Astrocyte (in vitro differentiated cells and primary cell): ENCODE measurements around the gene PTPN20. TPM values are rescaled to one million over a fixed set of nuclear protein-coding genes. Genes with fewer than 3 reads are reported as not detected.

ENCODE experiments used
- DNase-seq: peaks from one replicate; pipeline ENCODE4 v3.0.0-alpha.2; 2010; ENCODE audit warnings: low read depth
- FAIRE-seq: peaks from 2 replicates; lab custom pipeline; 2011; peaks lifted over from hg19 to GRCh38; lab: Jason Lieb, UNC
- H2AFZ ChIP-seq: 2 replicates; pipeline ENCODE4 v1.6.0; 2012; ENCODE audit warnings: low read depth, low read length, inconsistent platforms
- H3K27ac ChIP-seq: 2 replicates; pipeline ENCODE4 v1.5.1; 2011; ENCODE audit warnings: low read depth, low read length, inconsistent platforms
- H3K27me3 ChIP-seq: 2 replicates; pipeline ENCODE4 v1.6.0; 2011; ENCODE audit warnings: low read length, inconsistent platforms; ENCODE audit not compliant: insufficient read depth
- H3K36me3 ChIP-seq: 2 replicates; pipeline ENCODE4 v1.5.1; 2011; ENCODE audit warnings: low read length, inconsistent platforms; ENCODE audit not compliant: insufficient read depth
- H3K4me1 ChIP-seq: 2 replicates; pipeline ENCODE4 v1.5.1; 2011; ENCODE audit warnings: low read length, inconsistent platforms; ENCODE audit not compliant: insufficient read depth
- H3K4me2 ChIP-seq: 2 replicates; pipeline ENCODE4 v1.6.0; 2012; ENCODE audit warnings: low read length, inconsistent platforms
- H3K4me3 ChIP-seq: 2 replicates; pipeline ENCODE4 v1.5.1; 2011; ENCODE audit warnings: low read depth, mild to moderate bottlenecking, low read length, inconsistent platforms; ENCODE audit not compliant: insufficient read depth
- H3K79me2 ChIP-seq: 2 replicates; pipeline ENCODE4 v1.6.0; 2012; ENCODE audit warnings: mild to moderate bottlenecking, low read length, inconsistent platforms; ENCODE audit not compliant: insufficient read depth
- H3K9ac ChIP-seq: 2 replicates; pipeline ENCODE4 v1.6.0; 2012; ENCODE audit warnings: mild to moderate bottlenecking, low read length, inconsistent platforms
- H3K9me3 ChIP-seq: 2 replicates; pipeline ENCODE4 v1.5.1; 2012; ENCODE audit warnings: low read depth, mild to moderate bottlenecking, low read length, inconsistent platforms; ENCODE audit not compliant: insufficient read depth
- H4K20me1 ChIP-seq: 2 replicates; pipeline ENCODE4 v1.6.0; 2012; ENCODE audit warnings: low read length, inconsistent platforms; ENCODE audit not compliant: insufficient read depth
- H3K27ac Mint-ChIP-seq: one replicate; pipeline ENCODE4 v1.8.0; 2021; ENCODE audit warnings: mild to moderate bottlenecking, mixed read lengths; ENCODE audit not compliant: unreplicated experiment
- H3K27me3 Mint-ChIP-seq: one replicate; pipeline ENCODE4 v1.8.0; 2021; ENCODE audit warnings: low read depth, mixed read lengths; ENCODE audit not compliant: unreplicated experiment
- H3K36me3 Mint-ChIP-seq: one replicate; pipeline ENCODE4 v1.8.0; 2021; ENCODE audit warnings: low read depth, mixed read lengths; ENCODE audit not compliant: unreplicated experiment
- H3K4me1 Mint-ChIP-seq: one replicate; pipeline ENCODE4 v1.8.0; 2021; ENCODE audit warnings: low read depth, mixed read lengths; ENCODE audit not compliant: unreplicated experiment
- H3K4me3 Mint-ChIP-seq: one replicate; pipeline ENCODE4 v1.8.0; 2021; ENCODE audit warnings: mild to moderate bottlenecking, moderate library complexity, mixed read lengths; ENCODE audit not compliant: unreplicated experiment
- H3K9me3 Mint-ChIP-seq: one replicate; pipeline ENCODE4 v1.8.0; 2021; ENCODE audit warnings: mild to moderate bottlenecking, mixed read lengths; ENCODE audit not compliant: unreplicated experiment
- EZH2 ChIP-seq: IDR thresholded peaks from 2 replicates; pipeline ENCODE4 v1.6.1; 2012; ENCODE audit warnings: mild to moderate bottlenecking, low read length, inconsistent platforms; ENCODE audit not compliant: insufficient read depth
- total RNA-seq: library from RNA; stranded (reverse); gene quantifications from 2 replicates; pipeline ENCODE4 v1.2.1, GENCODE V29; 2021
- TF ChIP-seq, protein P1 (sequence below): IDR thresholded peaks from 2 replicates; pipeline ENCODE4 v1.5.1; 2011; ENCODE audit warnings: low read depth, mild to moderate bottlenecking, inconsistent platforms, low read length, moderate library complexity; ENCODE audit not compliant: insufficient read depth

Gene PTPN20
- total RNA-seq, 1 donor from 2014 or later: not detected

DNA sequence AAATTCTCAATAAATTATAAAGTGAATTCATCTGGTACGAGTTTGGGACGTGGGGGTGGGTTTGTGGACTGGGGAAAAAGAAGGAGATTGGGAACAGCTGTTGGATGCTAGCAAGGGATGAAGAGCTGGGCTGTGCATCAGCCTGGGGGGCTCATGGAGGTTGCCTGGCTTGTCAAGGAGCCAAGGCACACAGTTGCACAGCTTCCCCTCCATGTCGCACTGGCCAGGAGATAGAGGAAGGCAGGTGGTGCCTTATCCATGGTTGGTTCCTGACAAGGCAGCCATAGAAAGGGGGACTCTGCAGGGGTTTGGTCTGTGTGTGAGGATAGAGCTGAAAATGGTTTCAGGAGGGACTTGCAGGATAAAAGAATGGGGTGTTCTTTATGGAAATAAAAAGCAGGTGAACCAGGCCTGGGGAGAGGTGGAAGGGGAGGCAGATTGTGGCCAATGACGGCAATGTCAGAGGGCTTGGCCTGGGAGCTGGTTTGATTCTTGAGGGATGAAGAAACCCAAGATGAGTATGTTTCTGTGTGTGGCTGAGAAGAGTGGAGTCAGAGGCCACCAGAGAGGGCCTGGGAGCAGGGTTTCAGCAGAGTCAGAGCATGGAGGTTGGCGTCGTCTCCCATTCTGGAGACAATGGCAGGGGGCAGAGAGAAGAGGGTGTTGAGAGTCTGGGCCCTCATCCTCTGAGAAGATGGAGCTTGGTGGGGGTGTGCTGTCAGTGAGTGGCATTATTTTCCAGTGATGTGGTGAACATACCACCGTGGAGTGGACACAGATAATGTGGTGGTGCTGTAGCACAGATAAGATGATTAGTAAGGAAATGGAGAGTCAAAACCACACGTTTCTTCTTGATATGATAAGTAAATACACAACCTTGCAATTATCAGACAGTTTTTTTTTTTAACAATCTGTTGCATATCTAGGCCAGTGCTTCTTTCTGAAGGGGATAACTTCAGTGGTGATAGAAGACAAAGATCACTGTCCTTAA is 108.2 kb downstream of the PTPN20 start:
- Histone ChIP-seq H2AFZ (no peak overlapping the region), H3K4me1 (peaks cover 4% of the 10 kb centered on the region)
- no peaks in the 10 kb centered on the region for H3K36me3 Mint-ChIP-seq

DNA sequence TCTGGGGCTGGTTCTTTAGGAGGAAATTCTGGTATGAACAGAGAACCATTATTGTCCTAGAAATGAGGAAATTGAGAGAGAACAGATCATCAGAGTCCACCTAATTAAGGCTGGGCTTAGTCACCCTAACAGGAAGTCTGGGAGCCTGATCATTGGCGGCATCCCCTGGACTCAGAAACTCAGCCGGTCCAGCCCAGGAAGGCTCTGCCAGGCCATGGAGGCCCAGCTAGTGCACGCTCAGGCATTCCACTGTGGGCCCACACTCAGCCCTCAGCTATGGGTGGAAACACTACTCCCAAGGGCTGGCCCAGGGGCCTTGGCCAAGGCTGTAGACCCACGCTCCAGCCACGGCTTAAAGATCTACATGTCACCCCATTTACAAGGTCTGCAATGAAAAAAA is 109.2 kb downstream of the PTPN20 start:
- Histone ChIP-seq H3K4me2 (no peak overlapping the region), H3K79me2 (no peaks in the 10 kb centered on the region), H3K9ac (no peak overlapping the region), H3K9me3 (no peaks in the 10 kb centered on the region), H2AFZ (peak overlapping the region; percentile 31), H3K4me1 (peaks cover 11% of the 10 kb centered on the region), H3K27ac (no peak overlapping the region), H3K36me3 (no peaks in the 10 kb centered on the region), H4K20me1 (no peaks in the 10 kb centered on the region), H3K27me3 (no peaks in the 10 kb centered on the region), H3K4me3 (no peak overlapping the region)
- Mint-ChIP-seq H3K27me3 (peaks cover 6% of the 10 kb centered on the region), H3K4me1 (no peaks in the 10 kb centered on the region), H3K9me3 (no peaks in the 10 kb centered on the region), H3K4me3 (no peak overlapping the region), H3K27ac (no peak overlapping the region), H3K36me3 (no peaks in the 10 kb centered on the region)
- DNase-seq (peak; percentile 26), FAIRE-seq (no peak)
- no peak for TF ChIP-seq EZH2
- TF ChIP-seq, protein P1, sequence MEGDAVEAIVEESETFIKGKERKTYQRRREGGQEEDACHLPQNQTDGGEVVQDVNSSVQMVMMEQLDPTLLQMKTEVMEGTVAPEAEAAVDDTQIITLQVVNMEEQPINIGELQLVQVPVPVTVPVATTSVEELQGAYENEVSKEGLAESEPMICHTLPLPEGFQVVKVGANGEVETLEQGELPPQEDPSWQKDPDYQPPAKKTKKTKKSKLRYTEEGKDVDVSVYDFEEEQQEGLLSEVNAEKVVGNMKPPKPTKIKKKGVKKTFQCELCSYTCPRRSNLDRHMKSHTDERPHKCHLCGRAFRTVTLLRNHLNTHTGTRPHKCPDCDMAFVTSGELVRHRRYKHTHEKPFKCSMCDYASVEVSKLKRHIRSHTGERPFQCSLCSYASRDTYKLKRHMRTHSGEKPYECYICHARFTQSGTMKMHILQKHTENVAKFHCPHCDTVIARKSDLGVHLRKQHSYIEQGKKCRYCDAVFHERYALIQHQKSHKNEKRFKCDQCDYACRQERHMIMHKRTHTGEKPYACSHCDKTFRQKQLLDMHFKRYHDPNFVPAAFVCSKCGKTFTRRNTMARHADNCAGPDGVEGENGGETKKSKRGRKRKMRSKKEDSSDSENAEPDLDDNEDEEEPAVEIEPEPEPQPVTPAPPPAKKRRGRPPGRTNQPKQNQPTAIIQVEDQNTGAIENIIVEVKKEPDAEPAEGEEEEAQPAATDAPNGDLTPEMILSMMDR: no peak

More for the DNA sequence above, 108.2 kb downstream of the PTPN20 start:
- Histone ChIP-seq H4K20me1 (no peaks in the 10 kb centered on the region), H3K27me3 (no peaks in the 10 kb centered on the region), H3K9me3 (no peaks in the 10 kb centered on the region), H3K4me3 (no peak overlapping the region), H3K79me2 (no peaks in the 10 kb centered on the region), H3K9ac (no peak overlapping the region), H3K4me2 (no peak overlapping the region), H3K36me3 (no peaks in the 10 kb centered on the region), H3K27ac (no peak overlapping the region)
- no peak for FAIRE-seq
- no peaks in the 10 kb centered on the region for H3K9me3 Mint-ChIP-seq
- H3K4me1 Mint-ChIP-seq: no peaks in the 10 kb centered on the region
- H3K4me3 Mint-ChIP-seq: no peak overlapping the region
- TF ChIP-seq, protein P1: no peak
- no peak for TF ChIP-seq EZH2
- DNase-seq: no peak
- H3K27ac Mint-ChIP-seq: no peak overlapping the region
- peaks cover 6% of the 10 kb centered on the region for H3K27me3 Mint-ChIP-seq

DNA sequence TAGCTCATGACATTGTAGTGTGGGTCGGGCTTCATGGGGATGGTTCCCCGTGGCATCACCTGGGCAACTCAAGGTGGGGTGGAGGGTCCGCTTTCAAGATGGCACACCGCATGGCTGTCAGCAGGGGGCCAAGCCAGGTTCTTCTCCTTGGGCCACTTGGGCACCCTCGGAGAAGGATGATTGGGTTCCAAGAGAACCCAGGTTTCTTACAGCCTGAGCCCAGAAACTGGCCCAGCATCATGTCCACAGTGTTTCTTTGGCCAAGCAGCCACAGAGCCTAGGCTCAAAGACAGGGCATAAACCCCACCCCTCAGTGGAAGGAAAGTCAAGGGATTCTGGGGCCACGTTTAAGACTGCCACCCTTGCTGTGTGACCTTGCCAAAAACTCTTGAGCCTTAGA is 110.6 kb downstream of the PTPN20 start:
- no peak overlapping the region for H3K9ac ChIP-seq
- TF ChIP-seq, protein P1: no peak
- no peak overlapping the region for H2AFZ ChIP-seq
- H3K9me3 Mint-ChIP-seq: no peaks in the 10 kb centered on the region
- H4K20me1 ChIP-seq: no peaks in the 10 kb centered on the region
- H3K4me1 Mint-ChIP-seq: no peaks in the 10 kb centered on the region
- no peaks in the 10 kb centered on the region for H3K79me2 ChIP-seq
- H3K9me3 ChIP-seq: no peaks in the 10 kb centered on the region
- H3K36me3 ChIP-seq: no peaks in the 10 kb centered on the region
- no peak overlapping the region for H3K27ac ChIP-seq
- H3K27ac Mint-ChIP-seq: no peak overlapping the region
- H3K36me3 Mint-ChIP-seq: no peaks in the 10 kb centered on the region
- DNase-seq (no peak), FAIRE-seq (no peak)
- peaks cover 17% of the 10 kb centered on the region for H3K4me1 ChIP-seq
- no peak overlapping the region for H3K4me3 Mint-ChIP-seq
- no peak overlapping the region for H3K4me2 ChIP-seq
- no peaks in the 10 kb centered on the region for H3K27me3 Mint-ChIP-seq
- H3K4me3 ChIP-seq: no peak overlapping the region
- no peaks in the 10 kb centered on the region for H3K27me3 ChIP-seq
